HepG2 (cell line): ENCODE data around the gene FAM89B. TPM values are rescaled to one million over a fixed set of nuclear protein-coding genes. Genes with fewer than 3 reads are reported as not detected.

Experiments
- ATF7-NPFF ChIP-seq: sonication (generic); formaldehyde crosslinking; IDR thresholded peaks from 2 replicates; pipeline ENCODE4 v1.8.1; 2023; ENCODE audit warnings: mild to moderate bottlenecking, low read depth, missing genetic modification reagents, moderate library complexity
- HNRNPK ChIP-seq: fragments of 200-400 bp; formaldehyde crosslinking; IDR thresholded peaks from 2 replicates; pipeline ENCODE4 v1.6.1; 2018; ENCODE audit warnings: low read length, low read depth, moderate library complexity, mild to moderate bottlenecking; ENCODE audit not compliant: poor library complexity, severe bottlenecking
- KDM1A ChIP-seq: IDR thresholded peaks from 2 replicates; pipeline ENCODE4 v1.6.1; 2016; ENCODE audit warnings: missing compliant biosample characterization
- MAZ ChIP-seq, 2 experiments: sonication (generic) in 1 of 2; formaldehyde crosslinking in 1 of 2; IDR thresholded peaks; 2 replicates each; pipeline versions ENCODE4 v1.5.0 to v1.6.1; 2012 to 2020; ENCODE audit warnings: low read depth in 2 of 2, mild to moderate bottlenecking in 2 of 2, borderline replicate concordance in 1 of 2, improper control_type of control experiment in 1 of 2, low read length in 1 of 2, missing genetic modification reagents in 1 of 2, moderate library complexity in 1 of 2
- NONO ChIP-seq, 2 experiments: fragments of 450-650 bp in 1 of 2; sonication (generic) in 1 of 2; formaldehyde crosslinking in 1 of 2; IDR thresholded peaks in 1 of 2; conservative IDR thresholded peaks in 1 of 2; 2 replicates each; pipeline versions ENCODE4 v1.6.1 to v1.8.0; 2017 to 2022; ENCODE audit warnings: mild to moderate bottlenecking in 1 of 2, missing genetic modification reagents in 1 of 2, moderate library complexity in 1 of 2
- PHF8 ChIP-seq: sonication (generic); formaldehyde crosslinking; IDR thresholded peaks from 2 replicates; pipeline ENCODE4 v1.5.0; 2020; ENCODE audit warnings: missing genetic modification reagents
- SAP130 ChIP-seq: IDR thresholded peaks from 2 replicates; pipeline ENCODE4 v1.6.1; 2016; ENCODE audit warnings: low read depth
- SUZ12 ChIP-seq: fragments of 150-350 bp; IDR thresholded peaks from 2 replicates; pipeline ENCODE4 v1.6.1; 2014; ENCODE audit warnings: low read depth, low read length
- TAF1 ChIP-seq: sonication (generic); formaldehyde crosslinking; IDR thresholded peaks from 2 replicates; pipeline ENCODE4 v1.4.0; 2020; ENCODE audit warnings: missing genetic modification reagents
- TBL1XR1 ChIP-seq: fragments of 150-350 bp; IDR thresholded peaks from 2 replicates; pipeline ENCODE4 v1.6.1; 2014; ENCODE audit warnings: borderline replicate concordance, low read length; ENCODE audit not compliant: partially characterized antibody
- TCF12 ChIP-seq, 2 experiments: fragments of 450-650 bp in 1 of 2; sonication (generic) in 1 of 2; formaldehyde crosslinking in 1 of 2; IDR thresholded peaks; 2 replicates each; pipeline versions ENCODE4 v1.6.1 to v1.8.0; 2017 to 2022; ENCODE audit warnings: antibody characterized with exemption in 1 of 2, mild to moderate bottlenecking in 1 of 2, missing genetic modification reagents in 1 of 2, moderate library complexity in 1 of 2
- TOPORS ChIP-seq: sonication (generic); formaldehyde crosslinking; IDR thresholded peaks from 2 replicates; pipeline ENCODE4 v1.8.0; 2023; ENCODE audit warnings: mild to moderate bottlenecking, missing genetic modification reagents
- ZBTB7A ChIP-seq: sonication (generic); formaldehyde crosslinking; IDR thresholded peaks from 2 replicates; pipeline ENCODE4 v1.8.0; 2022; ENCODE audit warnings: mild to moderate bottlenecking, missing genetic modification reagents
- ZNF44 ChIP-seq: sonication (generic); formaldehyde crosslinking; IDR thresholded peaks from 2 replicates; pipeline ENCODE4 v1.5.1; 2020; ENCODE audit warnings: mild to moderate bottlenecking, missing genetic modification reagents
- ZNF7 ChIP-seq: IDR thresholded peaks from 2 replicates; pipeline ENCODE4 v1.6.1; 2016; ENCODE audit warnings: missing biosample characterization, missing genetic modification reagents
- ZNF75D ChIP-seq: sonication (generic); formaldehyde crosslinking; IDR thresholded peaks from 2 replicates; pipeline ENCODE4 v1.8.1; 2023; ENCODE audit warnings: missing genetic modification reagents, mild to moderate bottlenecking, borderline replicate concordance
- polyA plus RNA-seq, 8 experiments: library from polyadenylated mRNA; depleted of rRNA in 3 of 8; stranded (reverse) in 7 of 8; unstranded in 1 of 8; fragments of >200 nt; fragmentation: Illumina TruSeq in 4 of 8; extraction: Trizol in 4 of 8; gene quantifications; 2 replicates each; pipeline versions ENCODE4 v1.2.1 to v1.2.3, GENCODE V29; 2011 to 2016; ENCODE audit warnings: low read depth in 4 of 8, missing spikeins in 1 of 8, mixed read lengths in 1 of 8; ENCODE audit not compliant: insufficient read depth in 1 of 8
- total RNA-seq, 5 experiments: library from RNA; depleted of rRNA; stranded (reverse); fragments of >200 nt; fragmentation: Illumina TruSeq; extraction: Trizol; gene quantifications; 2 replicates each; pipeline ENCODE4 v1.2.3, GENCODE V29; 2016; ENCODE audit warnings: low read depth in 1 of 5
- TF ChIP-seq, protein P1 (sequence below): fragments of 450-650 bp; IDR thresholded peaks from 2 replicates; pipeline ENCODE4 v1.6.1; 2017; ENCODE audit warnings: mild to moderate bottlenecking
- TF ChIP-seq, protein P2 (sequence below): sonication (generic); formaldehyde crosslinking; IDR thresholded peaks from 2 replicates; pipeline ENCODE4 v1.4.0; 2020; ENCODE audit warnings: missing genetic modification reagents
- TF ChIP-seq, protein P3 (sequence below): IDR thresholded peaks from 2 replicates; pipeline ENCODE4 v1.6.1; 2016
- TF ChIP-seq, protein P4 (sequence below): sonication (generic); formaldehyde crosslinking; IDR thresholded peaks from 2 replicates; pipeline ENCODE4 v1.4.0; 2020; ENCODE audit warnings: mild to moderate bottlenecking, missing genetic modification reagents

The FAM89B gene
- total and polyA plus RNA-seq, 2 of the 13 experiments (the other 11 are each of a cell fraction or from before 2014, with no cell fraction given), result 5.7 to 8.0 TPM

DNA sequence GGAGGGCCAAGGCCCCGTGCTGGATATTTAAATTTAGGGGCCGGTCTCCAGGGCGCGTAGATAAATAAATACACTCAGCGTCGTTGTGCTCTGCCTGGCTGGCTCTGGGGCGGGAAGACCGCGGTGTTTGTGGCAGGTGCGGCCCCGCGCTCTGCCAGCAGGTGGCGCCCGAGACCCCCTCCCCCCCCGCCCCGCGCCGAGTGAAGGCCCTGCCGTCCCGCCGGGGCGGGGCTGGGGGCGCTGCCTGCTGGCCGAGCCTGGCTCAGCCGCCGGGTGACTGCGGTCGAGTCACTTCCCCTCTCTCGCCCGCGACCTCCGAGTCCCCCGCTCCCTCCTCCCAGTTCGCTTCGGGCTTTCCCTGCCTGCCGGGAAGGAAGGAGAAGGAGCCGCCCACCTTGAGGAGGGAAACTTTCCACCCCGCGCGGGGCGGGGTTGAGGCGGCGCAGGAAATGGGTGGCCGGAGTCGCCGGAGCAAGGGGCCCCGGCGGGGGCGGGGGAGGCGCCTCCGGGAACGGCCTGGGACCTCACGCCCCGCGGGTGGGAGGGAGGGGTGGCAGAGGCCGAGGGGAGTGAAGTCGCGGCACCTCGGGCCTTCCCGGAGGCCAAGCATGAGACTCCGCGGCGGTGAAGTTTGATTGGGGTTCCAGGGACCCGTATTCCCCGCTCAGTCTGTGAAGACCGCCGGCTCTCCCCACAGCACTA is 1.9 kb downstream of the FAM89B start (continued):
- TF ChIP-seq, protein P1, sequence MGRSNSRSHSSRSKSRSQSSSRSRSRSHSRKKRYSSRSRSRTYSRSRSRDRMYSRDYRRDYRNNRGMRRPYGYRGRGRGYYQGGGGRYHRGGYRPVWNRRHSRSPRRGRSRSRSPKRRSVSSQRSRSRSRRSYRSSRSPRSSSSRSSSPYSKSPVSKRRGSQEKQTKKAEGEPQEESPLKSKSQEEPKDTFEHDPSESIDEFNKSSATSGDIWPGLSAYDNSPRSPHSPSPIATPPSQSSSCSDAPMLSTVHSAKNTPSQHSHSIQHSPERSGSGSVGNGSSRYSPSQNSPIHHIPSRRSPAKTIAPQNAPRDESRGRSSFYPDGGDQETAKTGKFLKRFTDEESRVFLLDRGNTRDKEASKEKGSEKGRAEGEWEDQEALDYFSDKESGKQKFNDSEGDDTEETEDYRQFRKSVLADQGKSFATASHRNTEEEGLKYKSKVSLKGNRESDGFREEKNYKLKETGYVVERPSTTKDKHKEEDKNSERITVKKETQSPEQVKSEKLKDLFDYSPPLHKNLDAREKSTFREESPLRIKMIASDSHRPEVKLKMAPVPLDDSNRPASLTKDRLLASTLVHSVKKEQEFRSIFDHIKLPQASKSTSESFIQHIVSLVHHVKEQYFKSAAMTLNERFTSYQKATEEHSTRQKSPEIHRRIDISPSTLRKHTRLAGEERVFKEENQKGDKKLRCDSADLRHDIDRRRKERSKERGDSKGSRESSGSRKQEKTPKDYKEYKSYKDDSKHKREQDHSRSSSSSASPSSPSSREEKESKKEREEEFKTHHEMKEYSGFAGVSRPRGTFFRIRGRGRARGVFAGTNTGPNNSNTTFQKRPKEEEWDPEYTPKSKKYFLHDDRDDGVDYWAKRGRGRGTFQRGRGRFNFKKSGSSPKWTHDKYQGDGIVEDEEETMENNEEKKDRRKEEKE, result no peak
- TF ChIP-seq ATF7-NPFF (CRISPR knock-in tag) (peak; percentile 60; the same call in 1 of the 2 replicates), ZBTB7A (no peak), KDM1A (no peak), ZNF75D (CRISPR knock-in tag) (no peak), SUZ12 (no peak), NONO (IDR thresholded peaks at IDR 0.05) (no peak), NONO (CRISPR knock-in tag; conservative IDR thresholded peaks at IDR 0.05) (0 out of 2 replicates have a peak, but pooled peaks have one; percentile 37), TBL1XR1 (no peak), SAP130 (CRISPR knock-in tag) (peak; percentile 75; the same call in 1 of the 2 replicates), PHF8 (CRISPR knock-in tag) (peak; percentile 55), MAZ (IDR thresholded peaks at IDR 0.05; ENCODE audit: borderline replicate concordance, low read depth, low read length) (peak; percentile 87), MAZ (CRISPR knock-in tag; IDR thresholded peaks at IDR 0.05; ENCODE audit: low read depth) (peak; percentile 91), ZNF7 (CRISPR knock-in tag) (no peak), ZNF44 (CRISPR knock-in tag) (no peak), TAF1 (peak; percentile 24; the same call in 1 of the 2 replicates), HNRNPK (peak; percentile 82), TOPORS (CRISPR knock-in tag) (no peak), TCF12 (IDR thresholded peaks at IDR 0.05) (no peak), TCF12 (CRISPR knock-in tag; IDR thresholded peaks at IDR 0.05) (peak; percentile 43; the same call in 1 of the 2 replicates)
- TF ChIP-seq, protein P2, sequence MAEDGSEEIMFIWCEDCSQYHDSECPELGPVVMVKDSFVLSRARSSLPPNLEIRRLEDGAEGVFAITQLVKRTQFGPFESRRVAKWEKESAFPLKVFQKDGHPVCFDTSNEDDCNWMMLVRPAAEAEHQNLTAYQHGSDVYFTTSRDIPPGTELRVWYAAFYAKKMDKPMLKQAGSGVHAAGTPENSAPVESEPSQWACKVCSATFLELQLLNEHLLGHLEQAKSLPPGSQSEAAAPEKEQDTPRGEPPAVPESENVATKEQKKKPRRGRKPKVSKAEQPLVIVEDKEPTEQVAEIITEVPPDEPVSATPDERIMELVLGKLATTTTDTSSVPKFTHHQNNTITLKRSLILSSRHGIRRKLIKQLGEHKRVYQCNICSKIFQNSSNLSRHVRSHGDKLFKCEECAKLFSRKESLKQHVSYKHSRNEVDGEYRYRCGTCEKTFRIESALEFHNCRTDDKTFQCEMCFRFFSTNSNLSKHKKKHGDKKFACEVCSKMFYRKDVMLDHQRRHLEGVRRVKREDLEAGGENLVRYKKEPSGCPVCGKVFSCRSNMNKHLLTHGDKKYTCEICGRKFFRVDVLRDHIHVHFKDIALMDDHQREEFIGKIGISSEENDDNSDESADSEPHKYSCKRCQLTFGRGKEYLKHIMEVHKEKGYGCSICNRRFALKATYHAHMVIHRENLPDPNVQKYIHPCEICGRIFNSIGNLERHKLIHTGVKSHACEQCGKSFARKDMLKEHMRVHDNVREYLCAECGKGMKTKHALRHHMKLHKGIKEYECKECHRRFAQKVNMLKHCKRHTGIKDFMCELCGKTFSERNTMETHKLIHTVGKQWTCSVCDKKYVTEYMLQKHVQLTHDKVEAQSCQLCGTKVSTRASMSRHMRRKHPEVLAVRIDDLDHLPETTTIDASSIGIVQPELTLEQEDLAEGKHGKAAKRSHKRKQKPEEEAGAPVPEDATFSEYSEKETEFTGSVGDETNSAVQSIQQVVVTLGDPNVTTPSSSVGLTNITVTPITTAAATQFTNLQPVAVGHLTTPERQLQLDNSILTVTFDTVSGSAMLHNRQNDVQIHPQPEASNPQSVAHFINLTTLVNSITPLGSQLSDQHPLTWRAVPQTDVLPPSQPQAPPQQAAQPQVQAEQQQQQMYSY (CRISPR knock-in tag), result no peak
- TF ChIP-seq, protein P3, sequence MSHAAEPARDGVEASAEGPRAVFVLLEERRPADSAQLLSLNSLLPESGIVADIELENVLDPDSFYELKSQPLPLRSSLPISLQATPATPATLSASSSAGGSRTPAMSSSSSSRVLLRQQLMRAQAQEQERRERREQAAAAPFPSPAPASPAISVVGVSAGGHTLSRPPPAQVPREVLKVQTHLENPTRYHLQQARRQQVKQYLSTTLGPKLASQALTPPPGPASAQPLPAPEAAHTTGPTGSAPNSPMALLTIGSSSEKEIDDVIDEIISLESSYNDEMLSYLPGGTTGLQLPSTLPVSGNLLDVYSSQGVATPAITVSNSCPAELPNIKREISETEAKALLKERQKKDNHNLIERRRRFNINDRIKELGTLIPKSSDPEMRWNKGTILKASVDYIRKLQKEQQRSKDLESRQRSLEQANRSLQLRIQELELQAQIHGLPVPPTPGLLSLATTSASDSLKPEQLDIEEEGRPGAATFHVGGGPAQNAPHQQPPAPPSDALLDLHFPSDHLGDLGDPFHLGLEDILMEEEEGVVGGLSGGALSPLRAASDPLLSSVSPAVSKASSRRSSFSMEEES (CRISPR knock-in tag), result peak; percentile 33; the same call in 1 of the 2 replicates
- TF ChIP-seq, protein P4, sequence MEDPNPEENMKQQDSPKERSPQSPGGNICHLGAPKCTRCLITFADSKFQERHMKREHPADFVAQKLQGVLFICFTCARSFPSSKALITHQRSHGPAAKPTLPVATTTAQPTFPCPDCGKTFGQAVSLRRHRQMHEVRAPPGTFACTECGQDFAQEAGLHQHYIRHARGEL (CRISPR knock-in tag), result 0 out of 2 replicates have a peak, but pooled peaks have one; percentile 69
